ENCODE results near the gene MAP6D1.

Gene MAP6D1

GRCh38 chr3:183825456-183826161 is at the start of gene MAP6D1:
Gene MAP6D1 (minus strand): TSS chr3:183825577. CDS start chr3:183825547, 30 bp downstream.
- DNase-seq = peak; percentile 52

- DNase-seq = no peak
Measured at GRCh38 chr3:183873914-183874313, 48.5 kb upstream of the MAP6D1 start.

GRCh38 chr3:183871541-183871940 is 46.2 kb upstream of the MAP6D1 start:
- no peak for DNase-seq

- no peak for DNase-seq
Measured at GRCh38 chr3:183870563-183870962, 45.2 kb upstream of the MAP6D1 start.

GRCh38 chr3:183868796-183869195 is 43.4 kb upstream of the MAP6D1 start:
- DNase-seq = no peak

- no peak for DNase-seq
Measured at GRCh38 chr3:183862610-183863009, 37.2 kb upstream of the MAP6D1 start.

GRCh38 chr3:183857863-183858262 is 32.5 kb upstream of the MAP6D1 start:
- no peak for DNase-seq

GRCh38 chr3:183854318-183855035 is 29.1 kb upstream of the MAP6D1 start:
- no peak for DNase-seq

GRCh38 chr3:183845608-183846288 is 20.4 kb upstream of the MAP6D1 start:
- DNase-seq = no peak

GRCh38 chr3:183845090-183845489 is 19.7 kb upstream of the MAP6D1 start:
- no peak for DNase-seq

GRCh38 chr3:183844606-183845005 is 19.2 kb upstream of the MAP6D1 start:
- no peak for DNase-seq

GRCh38 chr3:183839751-183840150 is 14.4 kb upstream of the MAP6D1 start:
- no peak for DNase-seq

GRCh38 chr3:183837894-183838293 is 12.5 kb upstream of the MAP6D1 start:
- no peak for DNase-seq

- DNase-seq = no peak
Measured at GRCh38 chr3:183837390-183837789, 12.0 kb upstream of the MAP6D1 start.

- no peak for DNase-seq
Measured at GRCh38 chr3:183833516-183833915, 8.1 kb upstream of the MAP6D1 start.

GRCh38 chr3:183830187-183830586 is 4.8 kb upstream of the MAP6D1 start:
- no peak for DNase-seq

- DNase-seq = no peak
Measured at GRCh38 chr3:183829466-183829865, 4.1 kb upstream of the MAP6D1 start.

GRCh38 chr3:183828538-183828870 is 3.1 kb upstream of the MAP6D1 start:
- no peak for DNase-seq

GRCh38 chr3:183827809-183828537 is 2.6 kb upstream of the MAP6D1 start:
- no peak for DNase-seq

GRCh38 chr3:183826448-183827250 is 1.3 kb upstream of the MAP6D1 start:
- no peak for DNase-seq

GRCh38 chr3:183824761-183825455 is 469 bp downstream of the MAP6D1 start:
- DNase-seq = no peak

- DNase-seq = peak; percentile 45
Measured at GRCh38 chr3:183823963-183824362, 1.4 kb downstream of the MAP6D1 start.

Data from NCI-H526 treated with DMSO at 0.1 percent for 48 hours (cell line).